Fibroblast of lung (primary cell): ENCODE data around the gene NSG2. TPM values are rescaled to one million over a fixed set of nuclear protein-coding genes. Genes with fewer than 3 reads are reported as not detected.

ENCODE experiments used
- DNase-seq, 2 donors: peaks; one replicate each; pipeline versions ENCODE4 v3.0.0 to v3.0.0-alpha.2; 2010; ENCODE audit warnings: low read depth in 2 of 2
- H2AFZ ChIP-seq: 2 replicates; pipeline ENCODE4 v1.5.1; 2012; ENCODE audit warnings: low read length, control low read depth, inconsistent platforms
- H3K27ac ChIP-seq: 2 replicates; pipeline ENCODE4 v1.5.1; 2011; ENCODE audit warnings: low read length, control low read depth; ENCODE audit not compliant: insufficient read depth
- H3K27me3 ChIP-seq: 2 replicates; pipeline ENCODE4 v1.5.1; 2011; ENCODE audit warnings: mild to moderate bottlenecking, low read length; ENCODE audit not compliant: control insufficient read depth, insufficient read depth
- H3K36me3 ChIP-seq: 2 replicates; pipeline ENCODE4 v1.5.1; 2011; ENCODE audit warnings: low read length; ENCODE audit not compliant: control insufficient read depth, insufficient read depth
- H3K4me1 ChIP-seq: 2 replicates; pipeline ENCODE4 v1.5.1; 2011; ENCODE audit warnings: low read length; ENCODE audit not compliant: control insufficient read depth, insufficient read depth; ENCODE audit errors: extremely low read depth
- H3K4me2 ChIP-seq: 2 replicates; pipeline ENCODE4 v1.5.1; 2011; ENCODE audit warnings: low read length, control low read depth; ENCODE audit not compliant: insufficient read depth; ENCODE audit errors: extremely low read depth
- H3K4me3 ChIP-seq, 4 experiments: fragments of 200-600 bp in 1 of 4; sonication (generic) in 1 of 4; replicated peaks in 1 of 4; 2 replicates each; pipeline ENCODE4 v1.5.1; 2011 to 2016; ENCODE audit warnings: low read length in 4 of 4, low read depth in 3 of 4, mild to moderate bottlenecking in 3 of 4, control low read depth in 2 of 4, inconsistent platforms in 1 of 4, mixed read lengths in 1 of 4; ENCODE audit not compliant: insufficient read depth in 1 of 4; ENCODE audit errors: control extremely low read depth in 1 of 4
- H3K79me2 ChIP-seq: 2 replicates; pipeline ENCODE4 v1.5.1; 2012; ENCODE audit warnings: mild to moderate bottlenecking, low read length, inconsistent platforms; ENCODE audit not compliant: control insufficient read depth, insufficient read depth
- H3K9ac ChIP-seq: 2 replicates; pipeline ENCODE4 v1.5.1; 2011; ENCODE audit warnings: mild to moderate bottlenecking, low read length, control low read depth; ENCODE audit not compliant: insufficient read depth
- H3K9me3 ChIP-seq: 2 replicates; pipeline ENCODE4 v1.5.1; 2012; ENCODE audit warnings: low read depth, low read length; ENCODE audit not compliant: control insufficient read depth, insufficient read depth
- H4K20me1 ChIP-seq: 2 replicates; pipeline ENCODE4 v1.5.1; 2011; ENCODE audit warnings: low read length; ENCODE audit not compliant: control insufficient read depth, insufficient read depth; ENCODE audit errors: extremely low read depth
- EZH2 ChIP-seq: IDR thresholded peaks from 2 replicates; pipeline ENCODE4 v1.5.1; 2012; ENCODE audit warnings: low read length, control low read depth, mild to moderate bottlenecking; ENCODE audit errors: missing control alignments
- polyA plus RNA-seq, 2 donors: library from polyadenylated mRNA; depleted of rRNA in 1 of 2; stranded (reverse) in 1 of 2; unstranded in 1 of 2; fragments of >200 nt; gene quantifications; 2 replicates each; pipeline ENCODE4 v1.2.1, GENCODE V29; 2011 to 2012; ENCODE audit warnings: missing spikeins in 1 of 2
- total RNA-seq: library from RNA; depleted of rRNA; stranded (reverse); fragments of >200 nt; gene quantifications from 2 replicates; pipeline ENCODE4 v1.2.1, GENCODE V29; 2014
- TF ChIP-seq, protein P1 (sequence below), 2 donors: IDR thresholded peaks in 1 of 2; conservative IDR thresholded peaks in 1 of 2; 1 replicate in 1 of 2; 2 replicates in 1 of 2; pipeline ENCODE4 v1.5.1; 2011 to 2012; ENCODE audit warnings: low read length in 2 of 2, control low read depth in 1 of 2, inconsistent platforms in 1 of 2, low read depth in 1 of 2, mild to moderate bottlenecking in 1 of 2

Gene NSG2
- total and polyA plus RNA-seq, 2 donors (not counting 1 experiment from before 2014, with no cell fraction given): not detected

- no peaks in the 10 kb centered on the region for H3K79me2 ChIP-seq
- no peak for DNase-seq
- no peak overlapping the region for H3K27ac ChIP-seq
- H4K20me1 ChIP-seq: no peaks in the 10 kb centered on the region
- no peaks in the 10 kb centered on the region for H3K4me1 ChIP-seq
- H2AFZ ChIP-seq: no peak overlapping the region
- H3K27me3 ChIP-seq: no peaks in the 10 kb centered on the region
- no peaks in the 10 kb centered on the region for H3K36me3 ChIP-seq
- H3K9ac ChIP-seq: no peak overlapping the region
- no peak for TF ChIP-seq EZH2
- TF ChIP-seq, protein P1, sequence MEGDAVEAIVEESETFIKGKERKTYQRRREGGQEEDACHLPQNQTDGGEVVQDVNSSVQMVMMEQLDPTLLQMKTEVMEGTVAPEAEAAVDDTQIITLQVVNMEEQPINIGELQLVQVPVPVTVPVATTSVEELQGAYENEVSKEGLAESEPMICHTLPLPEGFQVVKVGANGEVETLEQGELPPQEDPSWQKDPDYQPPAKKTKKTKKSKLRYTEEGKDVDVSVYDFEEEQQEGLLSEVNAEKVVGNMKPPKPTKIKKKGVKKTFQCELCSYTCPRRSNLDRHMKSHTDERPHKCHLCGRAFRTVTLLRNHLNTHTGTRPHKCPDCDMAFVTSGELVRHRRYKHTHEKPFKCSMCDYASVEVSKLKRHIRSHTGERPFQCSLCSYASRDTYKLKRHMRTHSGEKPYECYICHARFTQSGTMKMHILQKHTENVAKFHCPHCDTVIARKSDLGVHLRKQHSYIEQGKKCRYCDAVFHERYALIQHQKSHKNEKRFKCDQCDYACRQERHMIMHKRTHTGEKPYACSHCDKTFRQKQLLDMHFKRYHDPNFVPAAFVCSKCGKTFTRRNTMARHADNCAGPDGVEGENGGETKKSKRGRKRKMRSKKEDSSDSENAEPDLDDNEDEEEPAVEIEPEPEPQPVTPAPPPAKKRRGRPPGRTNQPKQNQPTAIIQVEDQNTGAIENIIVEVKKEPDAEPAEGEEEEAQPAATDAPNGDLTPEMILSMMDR (conservative IDR thresholded peaks at IDR 0.05 in 1 of 2, IDR thresholded peaks at IDR 0.05 in 1 of 2; ENCODE audit: low read depth in 1 of 2, low read length in 2 of 2): no peak
- H3K9me3 ChIP-seq: no peaks in the 10 kb centered on the region
- no peak overlapping the region for H3K4me3 ChIP-seq
- no peak overlapping the region for H3K4me2 ChIP-seq
Measured at GRCh38 chr5:174000076-174000475, 45.4 kb upstream of the NSG2 start.

- Histone ChIP-seq H3K27ac (no peak overlapping the region), H3K4me1 (no peaks in the 10 kb centered on the region), H3K4me3 (no peak overlapping the region), H2AFZ (no peak overlapping the region), H4K20me1 (no peaks in the 10 kb centered on the region), H3K9me3 (no peaks in the 10 kb centered on the region), H3K79me2 (no peaks in the 10 kb centered on the region), H3K27me3 (no peaks in the 10 kb centered on the region), H3K9ac (no peak overlapping the region), H3K4me2 (no peak overlapping the region), H3K36me3 (no peaks in the 10 kb centered on the region)
- no peak for DNase-seq
- TF ChIP-seq, protein P1 (conservative IDR thresholded peaks at IDR 0.05 in 1 of 2, IDR thresholded peaks at IDR 0.05 in 1 of 2; ENCODE audit: low read depth in 1 of 2, low read length in 2 of 2): no peak
- TF ChIP-seq EZH2: no peak
Measured at GRCh38 chr5:174003795-174004194, 41.7 kb upstream of the NSG2 start.

GRCh38 chr5:174008922-174009321 lies 36.6 kb upstream of the NSG2 start:
- Histone ChIP-seq H2AFZ (no peak overlapping the region), H3K9ac (no peak overlapping the region), H3K27me3 (no peaks in the 10 kb centered on the region), H3K4me1 (no peaks in the 10 kb centered on the region), H3K9me3 (no peaks in the 10 kb centered on the region), H4K20me1 (no peaks in the 10 kb centered on the region), H3K27ac (no peak overlapping the region), H3K36me3 (no peaks in the 10 kb centered on the region), H3K79me2 (no peaks in the 10 kb centered on the region), H3K4me2 (no peak overlapping the region), H3K4me3 (no peak overlapping the region)
- DNase-seq: no peak
- TF ChIP-seq, protein P1 (conservative IDR thresholded peaks at IDR 0.05 in 1 of 2, IDR thresholded peaks at IDR 0.05 in 1 of 2; ENCODE audit: low read depth in 1 of 2, low read length in 2 of 2): no peak
- no peak for TF ChIP-seq EZH2
